ENCODE data around the gene DHTKD1.

DHTKD1 gene

DNA sequence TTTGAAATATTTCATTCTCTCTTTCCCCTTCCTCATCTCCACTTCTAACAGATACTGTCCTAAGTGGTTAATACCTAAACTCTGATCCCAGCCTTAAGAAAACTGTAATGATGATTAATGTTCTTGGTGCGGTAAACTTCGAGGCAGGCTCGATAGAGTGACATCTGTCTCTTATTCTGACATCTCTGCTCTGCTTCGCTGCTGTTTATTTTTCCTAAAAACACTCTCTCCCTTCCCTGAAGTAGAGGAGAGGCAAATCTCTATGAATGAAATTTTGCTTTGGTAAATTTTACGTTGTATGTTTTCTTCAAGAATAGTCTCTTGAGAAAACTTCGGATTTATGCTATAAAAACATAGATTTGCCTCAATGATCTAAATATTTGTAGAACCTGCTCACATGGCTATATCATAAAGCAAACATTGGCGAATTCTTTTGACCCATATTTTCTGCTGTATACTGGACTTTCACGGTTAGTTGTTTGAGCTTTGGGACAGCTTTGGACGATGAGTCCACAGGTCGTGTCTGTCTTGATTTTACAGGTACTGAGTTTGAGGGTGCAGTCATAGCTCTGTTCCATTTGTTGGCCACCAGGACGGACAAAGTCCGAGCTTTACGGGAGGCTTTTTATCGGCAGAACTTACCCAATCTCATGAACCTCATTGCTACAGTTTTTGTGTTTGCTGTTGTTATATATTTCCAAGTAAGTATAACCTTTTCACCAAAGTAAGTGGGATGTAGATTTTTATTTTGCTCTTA lies 87.8 kb downstream of the DHTKD1 start:
- in situ Hi-C loops (cut with MboI; ENCODE audit: low pct_unique_long_range_greater_than_20kb, low sequenced_read_pairs, unreplicated experiment): no loop called here
- TF ChIP-seq, protein P1, sequence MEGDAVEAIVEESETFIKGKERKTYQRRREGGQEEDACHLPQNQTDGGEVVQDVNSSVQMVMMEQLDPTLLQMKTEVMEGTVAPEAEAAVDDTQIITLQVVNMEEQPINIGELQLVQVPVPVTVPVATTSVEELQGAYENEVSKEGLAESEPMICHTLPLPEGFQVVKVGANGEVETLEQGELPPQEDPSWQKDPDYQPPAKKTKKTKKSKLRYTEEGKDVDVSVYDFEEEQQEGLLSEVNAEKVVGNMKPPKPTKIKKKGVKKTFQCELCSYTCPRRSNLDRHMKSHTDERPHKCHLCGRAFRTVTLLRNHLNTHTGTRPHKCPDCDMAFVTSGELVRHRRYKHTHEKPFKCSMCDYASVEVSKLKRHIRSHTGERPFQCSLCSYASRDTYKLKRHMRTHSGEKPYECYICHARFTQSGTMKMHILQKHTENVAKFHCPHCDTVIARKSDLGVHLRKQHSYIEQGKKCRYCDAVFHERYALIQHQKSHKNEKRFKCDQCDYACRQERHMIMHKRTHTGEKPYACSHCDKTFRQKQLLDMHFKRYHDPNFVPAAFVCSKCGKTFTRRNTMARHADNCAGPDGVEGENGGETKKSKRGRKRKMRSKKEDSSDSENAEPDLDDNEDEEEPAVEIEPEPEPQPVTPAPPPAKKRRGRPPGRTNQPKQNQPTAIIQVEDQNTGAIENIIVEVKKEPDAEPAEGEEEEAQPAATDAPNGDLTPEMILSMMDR (IDR thresholded peaks at IDR 0.05; ENCODE audit: extremely low read depth, insufficient read depth, missing control alignments): no peak
- DNase-seq (ENCODE audit: low spot score): no peak

DNA sequence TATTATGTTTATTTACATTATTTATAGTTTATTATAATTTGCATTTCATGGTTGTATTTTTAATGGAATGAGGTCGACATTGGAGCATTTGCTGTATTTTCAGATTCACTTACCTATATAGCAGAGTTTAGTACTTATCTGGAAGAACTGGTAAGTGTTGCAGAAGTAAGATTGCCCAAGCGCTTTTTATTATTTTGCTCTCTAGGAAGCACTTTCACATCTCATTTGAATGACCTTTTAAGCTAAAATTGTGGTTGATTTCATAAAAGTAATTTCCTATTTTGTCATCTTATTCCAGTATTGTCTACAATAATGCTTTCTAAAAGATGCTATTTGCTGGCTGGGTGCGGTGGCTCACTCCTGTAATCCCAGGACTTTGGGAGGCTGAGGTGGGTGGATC lies 89.4 kb downstream of the DHTKD1 start:
- TF ChIP-seq, protein P1 (IDR thresholded peaks at IDR 0.05; ENCODE audit: extremely low read depth, insufficient read depth, missing control alignments): no peak

DNA sequence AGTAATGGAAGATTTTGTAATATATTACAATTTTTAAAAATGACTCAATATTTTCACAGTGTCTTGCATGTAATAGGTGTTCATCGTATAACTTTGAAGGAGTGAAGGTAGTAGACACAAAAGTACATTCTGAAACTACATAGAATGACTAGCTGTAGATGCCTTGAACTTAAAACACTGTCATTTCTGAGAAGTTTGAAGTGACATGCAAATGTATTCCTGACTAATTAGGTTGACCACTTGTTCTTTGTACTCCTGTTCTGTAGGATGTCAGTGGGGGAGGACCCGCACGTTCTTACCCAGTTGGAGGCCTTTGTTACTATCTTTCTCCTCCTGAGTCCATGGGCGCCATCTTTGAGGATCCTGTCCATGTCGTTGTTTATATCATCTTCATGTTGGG lies 91.9 kb downstream of the DHTKD1 start:
- TF ChIP-seq, protein P1 (IDR thresholded peaks at IDR 0.05; ENCODE audit: extremely low read depth, insufficient read depth, missing control alignments): no peak
- no peak for DNase-seq (ENCODE audit: low spot score)
- in situ Hi-C loops (cut with MboI; ENCODE audit: low pct_unique_long_range_greater_than_20kb, low sequenced_read_pairs, unreplicated experiment): no loop called here

More for the DNA sequence above, 89.4 kb downstream of the DHTKD1 start:
- no peak for DNase-seq (ENCODE audit: low spot score)
- in situ Hi-C loops (cut with MboI; ENCODE audit: low pct_unique_long_range_greater_than_20kb, low sequenced_read_pairs, unreplicated experiment): no loop called here

DNA sequence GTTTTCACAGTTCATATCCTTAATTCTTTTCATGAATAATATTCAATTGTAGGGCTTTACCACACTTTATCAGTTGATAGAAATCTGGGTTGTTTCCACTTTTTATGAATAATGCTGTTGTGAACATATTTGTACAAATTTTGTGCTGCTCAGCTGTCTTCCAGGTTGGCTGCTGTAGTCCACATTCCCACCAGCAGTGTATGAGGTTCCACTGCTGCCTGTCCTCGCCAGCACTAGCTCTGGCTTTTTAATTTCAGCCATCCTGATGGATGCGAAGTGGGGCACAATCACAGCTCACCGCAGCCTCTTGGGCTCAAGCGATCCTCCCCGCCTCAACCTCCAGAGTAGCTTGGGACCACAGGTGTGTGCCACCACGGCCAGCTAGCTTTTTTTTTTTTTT lies 94.2 kb downstream of the DHTKD1 start:
- TF ChIP-seq, protein P1 (IDR thresholded peaks at IDR 0.05; ENCODE audit: extremely low read depth, insufficient read depth, missing control alignments): no peak
- in situ Hi-C loops (cut with MboI; ENCODE audit: low pct_unique_long_range_greater_than_20kb, low sequenced_read_pairs, unreplicated experiment): no loop called here
- DNase-seq (ENCODE audit: low spot score): no peak

DNA sequence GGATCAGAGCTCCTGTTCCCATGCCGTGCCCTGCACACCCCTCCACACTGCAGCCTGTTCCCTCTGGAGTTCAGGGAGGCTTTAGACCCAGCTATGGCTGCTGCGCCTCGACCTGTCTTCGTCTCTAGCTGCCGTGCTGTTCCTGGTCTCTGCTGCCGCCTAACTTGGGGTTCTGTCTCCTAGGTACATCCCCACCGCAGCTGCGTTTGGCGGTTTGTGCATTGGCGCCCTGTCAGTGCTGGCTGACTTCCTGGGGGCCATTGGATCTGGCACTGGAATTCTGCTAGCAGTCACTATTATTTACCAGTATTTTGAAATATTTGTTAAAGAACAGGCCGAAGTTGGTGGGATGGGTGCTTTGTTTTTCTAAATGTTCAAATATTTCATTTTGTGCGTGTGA lies 95.3 kb downstream of the DHTKD1 start:
- DNase-seq (ENCODE audit: low spot score): no peak
- in situ Hi-C loops (cut with MboI; ENCODE audit: low pct_unique_long_range_greater_than_20kb, low sequenced_read_pairs, unreplicated experiment): no loop called here

DNA sequence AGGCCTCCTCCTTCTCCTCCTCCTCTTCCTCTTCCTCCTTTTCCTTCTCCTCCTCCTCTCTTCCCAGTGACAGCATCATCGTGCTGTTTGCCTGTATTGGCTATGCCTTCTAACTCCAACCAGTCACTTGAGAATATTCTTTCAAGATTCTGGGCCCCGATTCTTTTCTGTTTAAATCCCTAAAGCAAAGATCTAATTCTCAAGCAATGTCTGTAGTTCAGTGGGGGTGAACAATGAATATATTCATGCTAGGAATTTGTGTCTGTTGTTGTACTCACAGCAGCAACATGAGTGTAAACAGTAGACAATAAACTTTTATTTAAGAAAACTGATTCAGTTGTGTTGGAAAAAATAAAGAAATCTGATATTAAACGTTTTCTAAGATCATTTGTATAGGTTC lies 96.3 kb downstream of the DHTKD1 start:
- in situ Hi-C loops (cut with MboI; ENCODE audit: low pct_unique_long_range_greater_than_20kb, low sequenced_read_pairs, unreplicated experiment): no loop called here
- TF ChIP-seq, protein P1 (IDR thresholded peaks at IDR 0.05; ENCODE audit: extremely low read depth, insufficient read depth, missing control alignments): no peak
- DNase-seq (ENCODE audit: low spot score): no peak

More for the DNA sequence above, 95.3 kb downstream of the DHTKD1 start:
- TF ChIP-seq, protein P1 (IDR thresholded peaks at IDR 0.05; ENCODE audit: extremely low read depth, insufficient read depth, missing control alignments): no peak
